ENCODE measurements around the gene SFMBT2. TPM values are rescaled to one million over a fixed set of nuclear protein-coding genes. Genes with fewer than 3 reads are reported as not detected.

SFMBT2 gene
- total RNA-seq, 1 experiment from 2014 or later: 7.4 TPM

DNA sequence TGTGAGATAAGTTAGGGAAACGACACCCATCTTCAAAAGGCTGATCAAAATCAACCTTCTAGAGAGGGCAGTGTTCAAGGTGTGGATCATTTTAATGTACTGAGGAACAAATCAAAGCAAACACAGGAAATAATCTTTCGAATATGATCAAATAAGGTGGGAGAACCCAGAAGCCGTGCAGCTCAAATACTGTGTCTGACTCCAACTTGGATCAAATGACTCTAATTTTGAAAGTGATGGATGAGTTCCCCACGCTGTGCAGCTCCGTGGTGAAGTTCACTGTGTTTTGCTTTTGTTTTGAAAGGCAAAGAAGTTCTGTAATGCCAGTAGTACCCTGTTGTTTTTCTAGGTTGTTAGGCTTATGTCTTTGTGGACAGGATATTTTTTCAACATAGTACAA, 250.9 kb downstream of the SFMBT2 start:
- CTCF ChIA-PET: interaction anchor here (0.6 kb wide), 1 partner anchor 121 kb away, joined by 3 read pairs; no protein-coding TSS in a partner anchor
- TF ChIP-seq, protein P1, sequence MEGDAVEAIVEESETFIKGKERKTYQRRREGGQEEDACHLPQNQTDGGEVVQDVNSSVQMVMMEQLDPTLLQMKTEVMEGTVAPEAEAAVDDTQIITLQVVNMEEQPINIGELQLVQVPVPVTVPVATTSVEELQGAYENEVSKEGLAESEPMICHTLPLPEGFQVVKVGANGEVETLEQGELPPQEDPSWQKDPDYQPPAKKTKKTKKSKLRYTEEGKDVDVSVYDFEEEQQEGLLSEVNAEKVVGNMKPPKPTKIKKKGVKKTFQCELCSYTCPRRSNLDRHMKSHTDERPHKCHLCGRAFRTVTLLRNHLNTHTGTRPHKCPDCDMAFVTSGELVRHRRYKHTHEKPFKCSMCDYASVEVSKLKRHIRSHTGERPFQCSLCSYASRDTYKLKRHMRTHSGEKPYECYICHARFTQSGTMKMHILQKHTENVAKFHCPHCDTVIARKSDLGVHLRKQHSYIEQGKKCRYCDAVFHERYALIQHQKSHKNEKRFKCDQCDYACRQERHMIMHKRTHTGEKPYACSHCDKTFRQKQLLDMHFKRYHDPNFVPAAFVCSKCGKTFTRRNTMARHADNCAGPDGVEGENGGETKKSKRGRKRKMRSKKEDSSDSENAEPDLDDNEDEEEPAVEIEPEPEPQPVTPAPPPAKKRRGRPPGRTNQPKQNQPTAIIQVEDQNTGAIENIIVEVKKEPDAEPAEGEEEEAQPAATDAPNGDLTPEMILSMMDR (IDR thresholded peaks at IDR 0.05; ENCODE audit: unreplicated experiment): no peak
- Mint-ChIP-seq H3K4me1 (ENCODE audit: insufficient read depth, unreplicated experiment) (no peaks in the 10 kb centered on the region), H3K27ac (ENCODE audit: low read depth, unreplicated experiment) (no peak overlapping the region), H3K9me3 (ENCODE audit: unreplicated experiment) (no peaks in the 10 kb centered on the region), H3K27me3 (ENCODE audit: insufficient read depth, unreplicated experiment) (no peaks in the 10 kb centered on the region), H3K4me3 (ENCODE audit: unreplicated experiment) (no peak overlapping the region), H3K36me3 (ENCODE audit: insufficient read depth, unreplicated experiment) (peaks cover 31% of the 10 kb centered on the region)
- no TSS peak for BruUV-seq (replicated peaks)
- intact Hi-C loops (cut with micrococcal nuclease): no loop called here
- DNase-seq (ENCODE audit: unreplicated experiment): no peak
- POLR2A ChIA-PET: no interaction called here

DNA sequence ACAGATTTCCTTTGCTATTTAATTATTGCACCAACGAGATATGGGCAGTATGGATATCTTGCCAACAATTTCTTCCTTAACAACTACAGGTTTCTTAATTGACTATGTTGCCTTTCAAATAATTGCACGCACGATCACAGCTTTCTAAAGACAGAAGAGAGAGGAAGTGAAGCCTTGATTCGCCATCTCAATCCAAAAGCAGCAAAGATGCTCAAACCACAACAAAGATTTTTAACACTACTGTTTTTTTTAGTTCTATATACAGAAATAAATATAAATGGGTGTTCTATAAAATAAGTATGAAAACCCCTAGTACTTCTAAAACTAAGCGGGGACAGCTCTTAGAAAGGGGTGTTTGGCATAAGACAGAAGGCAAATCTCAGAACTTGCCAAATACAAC, 251.3 kb downstream of the SFMBT2 start:
- ChIA-PET POLR2A (no interaction called here), CTCF (interaction anchor here (0.6 kb wide), 1 partner anchor 121 kb away, joined by 3 read pairs; no protein-coding TSS in a partner anchor)
- peaks cover 31% of the 10 kb centered on the region for H3K36me3 Mint-ChIP-seq (ENCODE audit: insufficient read depth, unreplicated experiment)
- intact Hi-C loops (cut with micrococcal nuclease): no loop called here
- no peaks in the 10 kb centered on the region for H3K27me3 Mint-ChIP-seq (ENCODE audit: insufficient read depth, unreplicated experiment)
- H3K4me3 Mint-ChIP-seq (ENCODE audit: unreplicated experiment): no peak overlapping the region
- DNase-seq (ENCODE audit: unreplicated experiment): no peak
- BruUV-seq (replicated peaks): no TSS peak
- H3K9me3 Mint-ChIP-seq (ENCODE audit: unreplicated experiment): no peaks in the 10 kb centered on the region
- no peaks in the 10 kb centered on the region for H3K4me1 Mint-ChIP-seq (ENCODE audit: insufficient read depth, unreplicated experiment)
- TF ChIP-seq, protein P1 (IDR thresholded peaks at IDR 0.05; ENCODE audit: unreplicated experiment): no peak
- no peak overlapping the region for H3K27ac Mint-ChIP-seq (ENCODE audit: low read depth, unreplicated experiment)

DNA sequence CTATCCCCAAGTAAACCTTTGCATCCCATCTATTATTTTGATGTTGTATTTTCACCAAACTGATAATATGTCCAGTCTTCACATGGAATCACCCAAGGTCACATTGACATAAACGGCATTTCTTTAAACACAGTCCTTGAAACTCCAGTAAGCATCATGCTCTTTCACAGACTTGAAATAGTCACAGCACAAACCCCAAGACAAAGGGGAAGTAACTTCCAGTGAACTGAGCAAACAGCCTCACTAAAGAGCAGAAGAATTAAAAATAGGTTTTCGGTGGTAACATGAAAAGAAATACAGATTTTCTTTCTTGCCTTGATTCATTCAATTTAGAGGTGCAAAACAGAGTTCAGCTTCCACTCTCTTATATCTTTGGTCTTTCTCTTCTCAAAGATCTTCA, 253.7 kb downstream of the SFMBT2 start:
- TF ChIP-seq, protein P1 (IDR thresholded peaks at IDR 0.05; ENCODE audit: unreplicated experiment): no peak
- intact Hi-C loops (cut with micrococcal nuclease): no loop called here
- no TSS peak for BruUV-seq (replicated peaks)
- Mint-ChIP-seq H3K4me3 (ENCODE audit: unreplicated experiment) (no peak overlapping the region), H3K4me1 (ENCODE audit: insufficient read depth, unreplicated experiment) (peaks cover 9% of the 10 kb centered on the region), H3K9me3 (ENCODE audit: unreplicated experiment) (no peaks in the 10 kb centered on the region), H3K27me3 (ENCODE audit: insufficient read depth, unreplicated experiment) (no peaks in the 10 kb centered on the region), H3K36me3 (ENCODE audit: insufficient read depth, unreplicated experiment) (peaks cover 23% of the 10 kb centered on the region), H3K27ac (ENCODE audit: low read depth, unreplicated experiment) (no peak overlapping the region)
- POLR2A ChIA-PET: no interaction called here
- CTCF ChIA-PET: no interaction called here
- DNase-seq (ENCODE audit: unreplicated experiment): no peak

DNA sequence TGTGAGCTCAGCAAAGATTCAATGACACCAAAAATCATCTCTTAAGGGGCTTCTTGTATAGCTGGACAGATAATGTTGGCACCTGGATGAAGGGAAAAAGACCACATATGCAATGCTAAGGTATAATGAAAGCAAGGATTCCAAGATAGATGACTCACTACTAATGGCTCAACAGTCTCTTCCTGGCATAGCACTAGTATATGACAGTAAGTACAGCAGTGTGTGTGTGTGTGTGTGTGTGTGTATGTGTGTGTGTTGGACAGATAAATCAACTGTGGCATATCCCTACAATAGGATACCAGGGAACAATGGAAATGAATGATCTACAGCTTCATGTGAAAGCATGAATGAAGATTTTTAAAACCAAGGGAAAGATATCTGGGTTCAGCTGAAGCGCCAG, 257.1 kb downstream of the SFMBT2 start:
- peaks cover 2% of the 10 kb centered on the region for H3K36me3 Mint-ChIP-seq (ENCODE audit: insufficient read depth, unreplicated experiment)
- H3K27ac Mint-ChIP-seq (ENCODE audit: low read depth, unreplicated experiment): no peak overlapping the region
- no TSS peak for BruUV-seq (replicated peaks)
- ChIA-PET POLR2A (interaction anchor here (1.3 kb wide), 1 partner anchor 9 kb away, joined by 7 read pairs; no protein-coding TSS in a partner anchor), CTCF (interaction anchor here (0.6 to 0.7 kb wide), 2 partner anchors 258 to 501 kb away, joined by 3 read pairs; no protein-coding TSS in a partner anchor)
- intact Hi-C loops (cut with micrococcal nuclease): no loop called here
- peaks cover 9% of the 10 kb centered on the region for H3K4me1 Mint-ChIP-seq (ENCODE audit: insufficient read depth, unreplicated experiment)
- H3K27me3 Mint-ChIP-seq (ENCODE audit: insufficient read depth, unreplicated experiment): no peaks in the 10 kb centered on the region
- DNase-seq (ENCODE audit: unreplicated experiment): peak; percentile 72
- H3K9me3 Mint-ChIP-seq (ENCODE audit: unreplicated experiment): no peaks in the 10 kb centered on the region
- TF ChIP-seq, protein P1 (IDR thresholded peaks at IDR 0.05; ENCODE audit: unreplicated experiment): no peak
- H3K4me3 Mint-ChIP-seq (ENCODE audit: unreplicated experiment): no peak overlapping the region
